Activated B cell treated with CpG ODN at 0.5 μM for 24 hours (primary cell): ENCODE data around the gene SLC4A2. TPM values are rescaled to one million over a fixed set of nuclear protein-coding genes. Genes with fewer than 3 reads are reported as not detected.

Source experiments
- ATAC-seq: fragments of 200-7000 bp; cut with Tn5 transposase; one replicate; pipeline ENCODE4 v1.10.0; 2021; ENCODE audit warnings: low read depth, mild to moderate bottlenecking, moderate library complexity
- CTCF ChIA-PET: fragments of 350-600 bp; sonication (Branson Sonifier 250); formaldehyde crosslinking; loops from one replicate; lab custom pipeline; 2021; ENCODE audit warnings: antibody characterized with exemption; lab: Charles Lee
- POLR2A ChIA-PET: fragments of 350-600 bp; sonication (Branson Sonifier 250); formaldehyde crosslinking; loops from one replicate; lab custom pipeline; 2021; ENCODE audit warnings: antibody characterized with exemption; lab: Charles Lee
- DNase-seq: peaks from one replicate; pipeline ENCODE4 v3.0.0; 2022
- H3K27ac Mint-ChIP-seq: one replicate; pipeline ENCODE4 v1.8.0; 2020; ENCODE audit warnings: mixed read lengths
- H3K27me3 Mint-ChIP-seq: one replicate; pipeline ENCODE4 v1.8.0; 2021; ENCODE audit warnings: mixed read lengths
- H3K36me3 Mint-ChIP-seq: one replicate; pipeline ENCODE4 v1.8.0; 2021; ENCODE audit warnings: low read depth, mixed read lengths
- H3K4me1 Mint-ChIP-seq: one replicate; pipeline ENCODE4 v1.8.0; 2021; ENCODE audit warnings: mixed read lengths
- H3K4me3 Mint-ChIP-seq: one replicate; pipeline ENCODE4 v1.8.0; 2020; ENCODE audit warnings: mild to moderate bottlenecking, mixed read lengths
- H3K9me3 Mint-ChIP-seq: one replicate; pipeline ENCODE4 v1.8.0; 2020; ENCODE audit warnings: mixed read lengths
- CTCF ChIP-seq: fragments of 200-600 bp; IDR thresholded peaks from one replicate; pipeline ENCODE4 v1.8.0; 2022; ENCODE audit warnings: antibody characterized with exemption, mild to moderate bottlenecking
- intact Hi-C: fragments of 100-400 bp; cut with micrococcal nuclease; formaldehyde crosslinking; loops from one replicate; pipeline ENCODE4 v1.15.1; 2024
- total RNA-seq: library from RNA; stranded (reverse); gene quantifications from 2 replicates; pipeline ENCODE4 v1.2.3, GENCODE V29; 2022

SLC4A2 gene
- total RNA-seq, 1 donor from 2014 or later: 72.5 TPM

GRCh38 chr7:151078233-151079040 is 19.0 kb downstream of the SLC4A2 start:
- H3K27ac Mint-ChIP-seq: peak overlapping the region; percentile 50
- no peak for TF ChIP-seq CTCF
- peaks cover 30% of the 10 kb centered on the region for H3K36me3 Mint-ChIP-seq
- peaks cover 34% of the 10 kb centered on the region for H3K4me1 Mint-ChIP-seq
- ChIA-PET POLR2A (interaction anchor here (0.5 kb wide), 1 partner anchor 17 kb away, joined by 3 read pairs; no protein-coding TSS in a partner anchor), CTCF (no interaction called here)
- no peaks in the 10 kb centered on the region for H3K9me3 Mint-ChIP-seq
- no peaks in the 10 kb centered on the region for H3K27me3 Mint-ChIP-seq
- ATAC-seq (no peak), DNase-seq (no peak)
- intact Hi-C loops: no loop called here
- peak overlapping the region; percentile 87 for H3K4me3 Mint-ChIP-seq

GRCh38 chr7:151079199-151079910 is 20.0 kb downstream of the SLC4A2 start:
- DNase-seq (no peak), ATAC-seq (no peak)
- H3K4me1 Mint-ChIP-seq: peaks cover 39% of the 10 kb centered on the region
- no peak overlapping the region for H3K27ac Mint-ChIP-seq
- H3K27me3 Mint-ChIP-seq: no peaks in the 10 kb centered on the region
- POLR2A ChIA-PET: interaction anchor here (0.5 kb wide), 1 partner anchor 18 kb away, joined by 3 read pairs; no protein-coding TSS in a partner anchor
- H3K36me3 Mint-ChIP-seq: peaks cover 22% of the 10 kb centered on the region
- no peak for TF ChIP-seq CTCF
- CTCF ChIA-PET: no interaction called here
- intact Hi-C loops: no loop called here
- H3K4me3 Mint-ChIP-seq: peak overlapping the region; percentile 87
- H3K9me3 Mint-ChIP-seq: no peaks in the 10 kb centered on the region

- Mint-ChIP-seq H3K27ac (peak overlapping the region; percentile 70), H3K9me3 (no peaks in the 10 kb centered on the region), H3K27me3 (peaks cover 4% of the 10 kb centered on the region), H3K4me1 (peaks cover 43% of the 10 kb centered on the region), H3K4me3 (peak overlapping the region; percentile 87), H3K36me3 (peaks cover 18% of the 10 kb centered on the region)
- peak; percentile 1 for ATAC-seq
- POLR2A ChIA-PET: interaction anchor here (1.0 to 1.2 kb wide), 5 partner anchors 17 to 147 kb away, joined by 3 to 14 read pairs (median 4); partner anchors contain the start of genes ABCB8, ABCF2 and SLC4A2
- no peak for TF ChIP-seq CTCF
- intact Hi-C loops: loop anchor here (1.0 to 10.0 kb wide), 8 partner anchors 22 to 1455 kb away; partner anchors contain the start of genes ABCF2, PRKAG2 and ZNF862
- CTCF ChIA-PET: no interaction called here
- no peak for DNase-seq
Observed at GRCh38 chr7:151080067-151080521, 20.7 kb downstream of the SLC4A2 start.

GRCh38 chr7:151080522-151081169 is 21.3 kb downstream of the SLC4A2 start, which contains the start of gene FASTK:
Gene FASTK (minus strand): TSS chr7:151080809. CDS start chr7:151080766, 43 bp downstream.
- no peak for TF ChIP-seq CTCF
- Mint-ChIP-seq H3K4me3 (peak within 1 kb of the TSS; percentile 91), H3K9me3 (no peaks in the 10 kb centered on the region), H3K4me1 (peaks cover 49% of the 10 kb centered on the region), H3K27ac (peak within 1 kb of the TSS; percentile 70), H3K27me3 (peaks cover 8% of the 10 kb centered on the region), H3K36me3 (peaks cover 13% of the 10 kb centered on the region)
- intact Hi-C loops: loop anchor here (1.0 to 10.0 kb wide), 8 partner anchors 22 to 1456 kb away; partner anchors contain the start of genes ABCF2, PRKAG2 and ZNF862
- ATAC-seq: peak; percentile 83
- DNase-seq: peak; percentile 81
- ChIA-PET CTCF (interaction anchor here (0.7 kb wide), 1 partner anchor 163 kb away, joined by 3 read pairs; no protein-coding TSS in a partner anchor), POLR2A (interaction anchor here (1.0 to 1.2 kb wide), 5 partner anchors 17 to 147 kb away, joined by 3 to 14 read pairs (median 4); partner anchors contain the start of genes ABCB8, ABCF2 and SLC4A2)
